Activated CD4-positive, alpha-beta T cell treated with anti-CD3 and anti-CD28 coated beads for 1 hour (primary cell): ENCODE data around the gene RHOBTB3.
"Not testable (repeated sequence)": the region's sequence is repeated elsewhere in the genome, so short reads cannot be mapped to it uniquely, and the experiment has no call there.

Experiments
- DNase-seq: peaks from one replicate; pipeline ENCODE4 v3.0.0-alpha.2; 2020

The RHOBTB3 gene, protein sequence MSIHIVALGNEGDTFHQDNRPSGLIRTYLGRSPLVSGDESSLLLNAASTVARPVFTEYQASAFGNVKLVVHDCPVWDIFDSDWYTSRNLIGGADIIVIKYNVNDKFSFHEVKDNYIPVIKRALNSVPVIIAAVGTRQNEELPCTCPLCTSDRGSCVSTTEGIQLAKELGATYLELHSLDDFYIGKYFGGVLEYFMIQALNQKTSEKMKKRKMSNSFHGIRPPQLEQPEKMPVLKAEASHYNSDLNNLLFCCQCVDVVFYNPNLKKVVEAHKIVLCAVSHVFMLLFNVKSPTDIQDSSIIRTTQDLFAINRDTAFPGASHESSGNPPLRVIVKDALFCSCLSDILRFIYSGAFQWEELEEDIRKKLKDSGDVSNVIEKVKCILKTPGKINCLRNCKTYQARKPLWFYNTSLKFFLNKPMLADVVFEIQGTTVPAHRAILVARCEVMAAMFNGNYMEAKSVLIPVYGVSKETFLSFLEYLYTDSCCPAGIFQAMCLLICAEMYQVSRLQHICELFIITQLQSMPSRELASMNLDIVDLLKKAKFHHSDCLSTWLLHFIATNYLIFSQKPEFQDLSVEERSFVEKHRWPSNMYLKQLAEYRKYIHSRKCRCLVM

DNA sequence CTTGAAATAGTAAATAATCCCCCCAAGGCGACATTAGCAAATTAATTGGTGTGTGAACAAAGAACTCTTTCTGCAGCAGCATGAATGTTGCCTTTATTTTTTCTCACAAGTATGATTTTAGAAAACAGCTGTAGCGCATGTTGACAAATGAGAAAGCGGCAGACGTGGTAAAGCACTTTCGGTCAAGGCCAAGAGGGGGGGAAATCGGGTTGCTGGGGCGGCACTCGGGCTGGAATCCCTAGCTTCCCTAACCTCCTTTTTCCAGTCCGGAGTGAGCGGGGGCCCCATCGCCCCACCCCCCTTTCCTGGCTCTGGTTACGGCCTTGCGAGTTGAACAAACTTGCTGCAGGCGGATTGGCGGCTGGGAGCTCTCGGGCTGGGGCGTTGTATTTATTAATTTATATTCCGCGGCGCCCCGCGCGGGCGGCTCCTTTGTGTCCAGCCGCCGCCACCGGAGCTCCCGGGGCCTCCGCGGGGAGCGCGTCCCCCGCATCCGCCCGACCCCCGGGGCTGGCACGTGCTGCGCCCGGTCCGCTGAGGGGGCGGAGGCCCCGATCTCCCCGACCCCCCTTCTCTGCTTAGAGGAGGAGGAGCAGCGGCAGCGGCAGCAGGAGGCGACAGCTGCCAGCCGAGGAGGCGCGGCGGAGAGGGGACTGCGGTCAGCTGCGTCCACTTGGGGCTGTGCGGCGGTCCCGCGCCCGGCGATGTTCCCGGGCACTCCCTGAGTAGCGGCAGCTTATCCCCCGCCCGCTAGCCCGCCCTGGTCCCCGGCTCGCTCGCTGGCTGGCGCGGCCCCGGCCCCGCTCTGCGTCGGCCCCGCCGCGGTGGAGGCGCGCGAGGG is at the start of gene RHOBTB3:
Gene RHOBTB3, plus strand, starts transcription at position 607 of the 841 bp plus-strand sequence. CDS start 347 bp downstream, outside the sequence.
- peak; percentile 16 for DNase-seq

DNA sequence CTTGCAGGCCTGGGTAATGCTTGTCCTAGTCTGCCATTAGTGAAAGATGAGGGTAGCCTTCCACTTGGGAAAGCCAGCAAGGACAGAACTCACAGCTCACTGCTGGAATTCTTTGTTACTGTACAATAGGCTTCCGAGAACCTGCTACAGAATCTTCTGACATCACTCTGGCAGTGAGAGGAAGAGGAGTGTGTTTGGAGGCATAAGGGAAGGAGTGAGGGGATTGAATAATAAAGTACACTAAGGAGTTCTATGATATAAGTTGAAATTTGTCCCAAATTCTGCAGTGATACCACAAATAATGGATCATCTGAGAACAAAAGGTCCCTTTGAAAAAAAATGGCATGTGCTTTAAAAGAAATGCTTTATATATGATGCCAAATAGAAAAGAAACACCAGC is 48.2 kb upstream of the RHOBTB3 start, which contains the start of gene SPATA9:
Gene SPATA9, minus strand, starts transcription at position 101 of the 400 bp plus-strand sequence. CDS start 137 bp downstream, outside the sequence.
- no peak for DNase-seq

DNA sequence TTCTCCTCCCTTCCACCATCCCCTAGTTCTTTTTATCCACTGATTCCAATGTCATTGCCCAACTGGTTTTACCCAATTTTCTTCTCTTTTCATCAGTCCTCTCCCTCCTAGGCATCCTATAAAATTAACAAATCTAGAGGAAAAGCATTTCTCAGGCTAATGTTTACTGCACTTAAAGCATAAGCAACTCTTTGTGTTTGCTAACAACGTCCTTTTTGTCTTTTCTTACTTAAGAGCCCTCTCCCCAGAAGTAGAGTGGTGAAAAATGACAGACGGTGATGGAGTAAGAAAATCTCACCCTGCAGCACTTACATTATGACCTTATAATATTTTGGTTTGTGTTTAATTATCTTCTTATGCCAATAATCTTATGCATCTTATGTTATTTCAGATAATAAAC is 46.8 kb upstream of the RHOBTB3 start:
- no peak for DNase-seq

DNA sequence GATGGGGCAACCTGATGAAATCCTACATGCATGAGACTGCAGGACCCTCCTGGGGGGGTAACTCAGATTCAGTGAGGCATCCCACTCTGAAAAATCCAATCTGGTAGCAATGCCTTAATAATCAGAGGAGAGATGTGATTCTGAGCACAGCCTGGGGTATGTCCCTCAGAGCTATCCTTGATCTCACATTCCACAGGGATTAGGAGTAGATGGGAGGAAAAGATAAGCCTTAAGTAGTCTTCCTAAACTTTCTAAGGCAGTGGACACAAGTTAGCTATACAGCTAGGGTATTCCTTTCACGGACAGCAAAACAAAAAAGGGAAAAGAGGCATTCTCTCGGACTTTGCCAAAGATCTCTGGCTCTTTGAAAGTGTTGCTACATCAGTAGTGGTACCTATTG is 44.5 kb upstream of the RHOBTB3 start:
- no peak for DNase-seq

DNA sequence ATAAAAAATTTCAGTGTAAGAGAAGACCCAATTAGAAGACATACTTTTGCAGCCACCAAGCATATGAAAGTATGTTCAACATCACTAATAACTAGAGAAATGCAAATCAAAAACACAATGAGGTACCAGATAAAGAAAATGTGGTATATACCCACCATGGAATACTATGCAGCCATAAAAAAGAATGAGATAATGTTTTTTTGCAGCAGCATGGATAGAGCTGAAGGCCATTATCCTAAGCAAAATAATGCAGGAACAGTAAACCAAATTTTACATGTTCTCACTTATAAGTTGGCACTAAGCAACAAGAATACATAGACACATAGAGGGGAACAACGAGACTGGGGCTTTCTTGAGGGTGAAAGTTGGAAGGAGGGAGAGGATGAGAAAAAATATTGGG is 41.5 kb upstream of the RHOBTB3 start:
- no peak for DNase-seq

DNA sequence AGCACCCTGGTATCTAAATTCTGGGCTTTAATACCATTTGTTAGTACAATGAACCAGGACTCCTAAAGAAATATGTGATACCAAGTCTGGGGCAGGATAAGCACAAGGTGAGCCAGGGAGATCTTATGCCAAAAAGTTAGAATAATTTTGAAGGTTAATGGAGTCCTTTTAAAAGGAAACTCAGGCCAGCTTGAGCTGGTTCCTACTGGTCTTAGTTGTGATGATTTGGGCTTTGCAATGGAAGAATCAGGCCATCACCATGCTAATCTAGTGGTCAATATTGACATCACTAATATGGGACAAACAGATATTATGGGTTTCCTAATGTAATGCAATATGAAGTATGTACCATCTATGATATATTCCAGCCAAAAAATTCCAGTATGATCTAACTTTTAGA is 40.8 kb upstream of the RHOBTB3 start:
- no peak for DNase-seq

DNA sequence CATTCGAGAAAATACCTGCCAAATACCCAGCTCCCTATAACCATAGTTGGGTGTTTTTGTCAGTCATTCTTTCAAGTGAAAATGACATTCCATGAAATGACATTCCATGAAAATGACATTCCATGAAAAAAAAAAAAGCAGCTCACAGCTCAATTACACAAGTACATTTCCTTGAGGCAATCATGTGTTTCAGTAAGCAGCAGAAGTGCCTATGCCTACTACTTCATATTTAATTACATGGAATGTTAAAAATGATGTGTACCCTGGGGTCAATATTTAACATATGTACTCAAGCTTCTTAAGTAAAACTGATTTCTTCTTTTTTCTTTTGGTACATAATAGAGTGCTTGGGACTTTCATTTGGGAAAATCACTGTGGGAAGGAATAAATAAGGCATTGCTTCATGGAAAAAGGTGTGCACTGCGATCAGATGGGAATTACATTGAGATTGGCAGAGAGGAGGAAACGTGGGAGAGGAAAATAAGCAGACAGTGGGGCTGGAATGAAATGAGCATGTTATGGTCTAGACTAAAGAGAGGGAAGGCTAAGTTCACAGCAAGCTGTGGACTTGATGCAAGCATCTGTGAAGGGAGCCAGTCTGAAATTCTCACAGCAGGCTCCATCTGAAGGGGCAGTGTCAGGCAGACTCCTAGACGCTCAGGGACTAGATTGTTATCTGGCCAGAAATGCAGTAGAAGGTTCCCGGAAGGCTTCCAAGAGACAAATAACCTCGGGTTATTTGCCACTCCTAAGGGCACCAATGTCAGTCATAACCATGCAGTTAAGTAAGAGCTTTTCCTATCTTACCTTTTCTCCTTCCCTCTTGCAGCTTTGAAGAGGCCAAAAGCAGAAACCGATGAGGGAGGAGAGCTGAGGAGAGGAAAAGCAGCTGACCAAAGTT is 33.1 kb upstream of the RHOBTB3 start:
- DNase-seq, result no peak

- no peak for DNase-seq
Observed at GRCh38 chr5:95699337-95699736, 31.8 kb upstream of the RHOBTB3 start.

DNA sequence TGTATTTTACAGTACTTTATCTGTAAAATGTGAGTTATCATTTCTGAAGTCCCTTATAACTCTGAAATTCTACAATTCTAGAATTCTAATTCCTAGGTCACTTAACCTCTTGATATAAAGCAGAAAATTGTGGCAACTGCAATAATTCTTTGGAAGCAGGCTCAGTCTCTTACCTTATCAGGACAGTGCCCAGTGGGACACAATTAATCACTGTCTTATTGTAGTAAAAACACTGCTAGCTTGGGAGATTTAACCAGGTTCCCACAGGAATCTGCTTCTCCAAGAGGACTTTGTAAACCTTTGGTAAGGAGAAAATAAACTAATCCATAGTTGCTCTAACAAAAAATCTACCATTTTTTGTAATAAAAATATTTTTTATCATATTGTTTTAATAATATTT is 30.1 kb upstream of the RHOBTB3 start:
- no peak for DNase-seq

DNA sequence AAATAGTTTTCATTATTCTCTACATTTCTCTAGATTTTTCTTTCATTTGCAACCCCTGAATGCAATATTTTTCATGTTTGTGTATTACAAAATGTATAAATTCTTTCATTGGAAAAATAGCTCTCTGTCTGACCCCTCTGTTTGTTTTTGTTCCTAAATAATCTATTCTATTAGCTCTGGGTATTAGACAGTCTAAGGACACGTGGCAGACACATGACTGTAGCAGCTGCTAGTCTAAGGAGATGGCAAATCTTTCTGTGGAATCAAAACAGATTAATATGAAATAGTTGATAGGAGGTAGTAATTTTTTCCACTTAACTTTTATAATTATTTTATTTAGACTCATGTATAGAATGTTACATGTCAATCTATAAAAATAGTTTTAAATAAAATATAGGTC is 27.0 kb upstream of the RHOBTB3 start:
- DNase-seq, result no peak

DNA sequence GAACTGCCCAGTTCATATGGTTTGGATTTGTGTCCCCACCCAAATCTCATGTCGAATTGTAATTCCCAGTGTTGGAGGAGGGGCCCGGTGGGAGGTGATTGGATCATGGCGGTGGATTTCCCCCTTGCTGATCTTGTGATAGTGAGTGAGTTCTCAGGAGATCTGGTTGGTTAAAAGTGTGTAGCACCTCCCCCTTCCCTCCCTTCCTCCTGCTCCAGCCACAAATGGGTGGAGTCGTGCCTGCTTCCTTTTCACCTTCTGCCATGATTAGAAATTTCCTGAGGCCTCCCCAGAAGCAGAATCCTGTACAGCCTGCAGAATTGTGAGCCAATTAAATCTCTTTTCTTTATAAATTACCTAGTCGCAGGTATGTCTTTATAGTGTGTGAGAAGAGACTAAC is 24.9 kb upstream of the RHOBTB3 start:
- not testable (repeated sequence) for DNase-seq

- DNase-seq, result no peak
Observed at GRCh38 chr5:95707055-95707454, 24.1 kb upstream of the RHOBTB3 start.

DNA sequence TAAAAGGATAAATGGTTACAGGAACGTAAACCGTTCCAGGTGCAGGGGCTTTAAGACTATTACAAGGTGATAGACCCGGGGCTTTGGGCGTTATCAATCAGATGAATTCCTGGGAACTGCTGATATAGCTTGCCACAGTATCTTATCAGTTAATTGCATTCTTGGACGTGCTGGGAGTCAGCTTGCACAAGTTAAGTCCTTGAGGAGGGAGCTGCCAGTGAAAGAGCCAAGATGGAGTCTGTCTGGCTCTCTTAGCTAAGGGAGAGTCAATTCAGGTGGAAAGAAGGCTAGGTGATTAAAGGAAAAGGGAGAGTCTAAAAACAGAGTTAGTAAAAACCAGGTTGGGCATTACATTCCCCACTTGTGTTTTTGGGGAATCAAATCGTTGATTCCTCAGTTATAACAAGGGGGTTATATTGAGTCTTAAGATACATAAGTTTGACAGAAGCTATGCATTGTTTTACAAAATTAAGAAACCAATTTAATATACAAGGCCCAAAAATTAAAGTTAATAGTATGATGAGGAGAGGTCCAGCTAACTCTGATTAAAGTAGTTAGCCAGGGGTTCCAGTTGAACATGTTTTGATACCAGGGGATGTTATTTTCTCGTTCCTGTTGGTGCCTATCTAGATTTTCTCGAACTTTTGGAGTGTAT is 23.5 kb upstream of the RHOBTB3 start:
- not testable (repeated sequence) for DNase-seq

GRCh38 chr5:95708876-95709275 is 22.3 kb upstream of the RHOBTB3 start:
- DNase-seq, result no peak

- DNase-seq, result no peak
Observed at GRCh38 chr5:95709967-95710650, 21.0 kb upstream of the RHOBTB3 start.

GRCh38 chr5:95710651-95711500 is 20.3 kb upstream of the RHOBTB3 start:
- not testable (repeated sequence) for DNase-seq

GRCh38 chr5:95711501-95712346 is 19.4 kb upstream of the RHOBTB3 start:
- no peak for DNase-seq

DNA sequence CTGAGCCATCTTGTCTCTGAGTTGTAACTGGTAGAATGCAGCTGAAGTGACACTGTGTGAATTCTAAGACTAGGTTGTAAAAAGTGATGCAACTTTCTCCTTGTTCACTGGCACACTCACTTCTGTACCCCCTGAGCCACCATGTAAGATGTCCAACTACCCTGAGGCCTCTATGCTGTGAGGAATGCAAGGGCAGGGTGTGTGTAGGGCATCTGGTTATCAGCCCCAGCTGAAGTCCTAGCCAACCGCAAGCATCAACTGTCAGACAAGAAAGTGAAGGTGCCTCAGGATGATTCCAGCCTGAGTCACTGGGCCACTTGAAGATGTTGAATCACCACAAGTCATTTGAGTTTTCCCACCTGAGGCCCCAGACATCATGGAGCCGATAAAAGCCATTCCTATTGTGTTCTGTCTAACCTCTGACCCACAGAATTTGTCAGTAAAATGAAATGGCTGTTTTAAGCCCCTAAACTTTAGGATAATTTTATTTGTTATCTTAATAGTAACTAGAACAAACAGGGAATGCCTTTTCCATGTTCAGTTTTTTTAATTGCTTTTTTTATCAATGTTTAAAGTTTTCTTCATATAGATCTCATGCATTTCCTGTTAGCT is 18.7 kb upstream of the RHOBTB3 start:
- no peak for DNase-seq

GRCh38 chr5:95713246-95713645 is 17.9 kb upstream of the RHOBTB3 start:
- DNase-seq, result not testable (repeated sequence)
